Stomach (tissue), 8 donors: ENCODE results near the gene SMIM45.

Experiments
- DNase-seq, 2 donors: peaks; one replicate each; pipeline versions ENCODE4 v3.0.0 to v3.0.0-alpha.2; 2013 to 2019
- H3K27ac ChIP-seq, 5 donors: fragments of 200-600 bp in 4 of 5; sonication (generic) in 4 of 5; one replicate each; pipeline ENCODE4 v1.5.1; 2013 to 2019; ENCODE audit warnings: mild to moderate bottlenecking in 1 of 5, moderate library complexity in 1 of 5
- H3K27me3 ChIP-seq, 3 donors: fragments of 200-600 bp; sonication (generic); one replicate each; pipeline ENCODE4 v1.5.1; 2017 to 2019; ENCODE audit warnings: mixed run types in 1 of 3
- H3K36me3 ChIP-seq, 4 donors: fragments of 200-600 bp; sonication (generic); 1 replicate in 3 of 4; 2 replicates in 1 of 4; pipeline ENCODE4 v1.5.1; 2016 to 2019
- H3K4me1 ChIP-seq, 4 donors: fragments of 200-600 bp; sonication (generic); one replicate each; pipeline ENCODE4 v1.5.1; 2016 to 2019
- H3K4me3 ChIP-seq, 4 donors: fragments of 200-600 bp; sonication (generic) in 3 of 4; one replicate each; pipeline ENCODE4 v1.5.1; 2016 to 2019; ENCODE audit warnings: mild to moderate bottlenecking in 1 of 4
- H3K9me3 ChIP-seq, 4 donors: fragments of 200-600 bp; sonication (generic); one replicate each; pipeline ENCODE4 v1.5.1; 2016 to 2019
- EP300 ChIP-seq: sonication (generic); formaldehyde crosslinking; IDR thresholded peaks from one replicate; pipeline ENCODE4 v1.6.1; 2017; ENCODE audit warnings: antibody characterized with exemption
- POLR2A ChIP-seq, 4 donors: fragments of 450-650 bp; IDR thresholded peaks; one replicate each; pipeline ENCODE4 v1.6.1; 2016; ENCODE audit warnings: antibody characterized with exemption in 4 of 4, control low read depth in 2 of 4, mild to moderate bottlenecking in 1 of 4, moderate library complexity in 1 of 4
- POLR2AphosphoS5 ChIP-seq, 3 donors: sonication (generic); formaldehyde crosslinking; IDR thresholded peaks; one replicate each; pipeline ENCODE4 v1.6.1; 2016; ENCODE audit warnings: antibody characterized with exemption in 3 of 3
- WGBS, 5 donors: extraction: QIAGEN DNeasy Blood & Tissue Kit in 3 of 5; methylation state at CpG; one replicate each; pipeline versions ENCODE4 v1.1.5 to v1.1.7; 2013 to 2018; 5-methylcytosine and 5-hydroxymethylcytosine counted together
- intact Hi-C: fragments of 100-400 bp; cut with DNase I; formaldehyde crosslinking; loops from one replicate; pipeline ENCODE4 v1.15.1; 2023; ENCODE audit warnings: low total_unique reads
- TF ChIP-seq, protein P1 (sequence below), 7 experiments: fragments of 450-650 bp in 4 of 7; fragments of 200-600 bp in 3 of 7; sonication (generic) in 3 of 7; IDR thresholded peaks; one replicate each; pipeline ENCODE4 v1.5.1; 2016 to 2019; ENCODE audit warnings: antibody characterized with exemption in 7 of 7, control low read depth in 2 of 7, mild to moderate bottlenecking in 1 of 7
- donor health status: healthy with polysubstance abuse.
- donor health status: Bipolar disorder and iron deficiency.
- donor health status: healthy.

The SMIM45 gene

DNA sequence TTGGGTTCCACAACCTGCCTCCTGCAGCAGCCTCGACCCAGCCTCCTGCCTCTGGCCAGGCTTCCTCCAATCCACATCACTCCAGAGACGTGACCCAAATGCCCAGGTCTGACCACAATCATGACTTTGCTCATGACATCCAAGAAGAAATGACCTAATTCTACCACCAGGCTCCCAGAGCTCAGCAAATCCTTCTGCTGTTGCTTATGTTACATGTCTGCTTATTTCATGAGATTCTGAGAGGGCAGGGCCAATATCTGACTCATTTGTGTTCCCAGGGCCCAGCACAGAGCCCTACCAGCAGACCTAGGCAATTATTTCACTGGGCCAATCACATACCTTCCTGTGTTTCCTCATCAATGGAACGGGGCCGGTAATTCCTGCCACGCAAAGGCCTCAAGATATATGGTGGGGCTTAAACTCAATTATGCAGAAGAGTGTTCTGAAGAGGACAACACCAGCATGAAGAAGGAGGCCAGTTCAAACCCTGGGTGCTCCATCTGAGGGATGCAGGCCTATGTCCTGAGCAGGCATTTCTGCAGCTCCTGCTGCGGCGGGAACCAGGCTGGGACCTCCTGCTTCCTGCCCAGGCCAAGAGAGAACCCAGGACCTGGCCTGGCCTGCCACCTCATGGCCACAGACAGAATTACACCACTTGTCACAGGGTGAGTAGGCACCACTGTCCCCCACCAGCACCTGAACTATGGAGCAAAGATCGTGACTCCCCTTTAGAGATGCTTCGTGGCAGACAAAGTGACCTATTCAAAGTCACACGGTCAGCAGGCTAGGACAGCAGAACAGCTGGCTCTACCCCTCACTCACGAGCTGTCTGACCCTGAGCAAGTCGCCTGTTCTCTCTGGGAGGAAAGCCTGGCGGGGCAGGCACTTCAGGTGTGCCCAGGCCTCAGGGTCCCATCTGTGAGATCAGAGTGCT is 10.9 kb upstream of the SMIM45 start:
- peak overlapping the region; percentile 79 to 91 (median 80) for H3K27ac ChIP-seq
- no peaks in the 10 kb centered on the region for H3K27me3 ChIP-seq
- H3K4me1 ChIP-seq: peaks cover 20 to 48% (median 40%) of the 10 kb centered on the region in 4 donors
- 27 to 47% (median 36%) methylated on average over 11 to 13 of the region's 13 CpGs for WGBS, 5 donors
- H3K9me3 ChIP-seq: no peaks in the 10 kb centered on the region
- peak; percentile 91 to 95 for DNase-seq
- H3K36me3 ChIP-seq: no peaks in the 10 kb centered on the region
- intact Hi-C loops: loop anchor here (5.0 kb wide), 1 partner anchor 119 kb away; no protein-coding TSS in a partner anchor
- no peak overlapping the region for H3K4me3 ChIP-seq
- TF ChIP-seq, protein P1, sequence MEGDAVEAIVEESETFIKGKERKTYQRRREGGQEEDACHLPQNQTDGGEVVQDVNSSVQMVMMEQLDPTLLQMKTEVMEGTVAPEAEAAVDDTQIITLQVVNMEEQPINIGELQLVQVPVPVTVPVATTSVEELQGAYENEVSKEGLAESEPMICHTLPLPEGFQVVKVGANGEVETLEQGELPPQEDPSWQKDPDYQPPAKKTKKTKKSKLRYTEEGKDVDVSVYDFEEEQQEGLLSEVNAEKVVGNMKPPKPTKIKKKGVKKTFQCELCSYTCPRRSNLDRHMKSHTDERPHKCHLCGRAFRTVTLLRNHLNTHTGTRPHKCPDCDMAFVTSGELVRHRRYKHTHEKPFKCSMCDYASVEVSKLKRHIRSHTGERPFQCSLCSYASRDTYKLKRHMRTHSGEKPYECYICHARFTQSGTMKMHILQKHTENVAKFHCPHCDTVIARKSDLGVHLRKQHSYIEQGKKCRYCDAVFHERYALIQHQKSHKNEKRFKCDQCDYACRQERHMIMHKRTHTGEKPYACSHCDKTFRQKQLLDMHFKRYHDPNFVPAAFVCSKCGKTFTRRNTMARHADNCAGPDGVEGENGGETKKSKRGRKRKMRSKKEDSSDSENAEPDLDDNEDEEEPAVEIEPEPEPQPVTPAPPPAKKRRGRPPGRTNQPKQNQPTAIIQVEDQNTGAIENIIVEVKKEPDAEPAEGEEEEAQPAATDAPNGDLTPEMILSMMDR (IDR thresholded peaks at IDR 0.05): peak in 6 of 7 experiments; percentile 77 to 99 (median 95)
- TF ChIP-seq EP300 (no peak), POLR2AphosphoS5 (IDR thresholded peaks at IDR 0.05) (peak; percentile 18 to 48 (median 27))

DNA sequence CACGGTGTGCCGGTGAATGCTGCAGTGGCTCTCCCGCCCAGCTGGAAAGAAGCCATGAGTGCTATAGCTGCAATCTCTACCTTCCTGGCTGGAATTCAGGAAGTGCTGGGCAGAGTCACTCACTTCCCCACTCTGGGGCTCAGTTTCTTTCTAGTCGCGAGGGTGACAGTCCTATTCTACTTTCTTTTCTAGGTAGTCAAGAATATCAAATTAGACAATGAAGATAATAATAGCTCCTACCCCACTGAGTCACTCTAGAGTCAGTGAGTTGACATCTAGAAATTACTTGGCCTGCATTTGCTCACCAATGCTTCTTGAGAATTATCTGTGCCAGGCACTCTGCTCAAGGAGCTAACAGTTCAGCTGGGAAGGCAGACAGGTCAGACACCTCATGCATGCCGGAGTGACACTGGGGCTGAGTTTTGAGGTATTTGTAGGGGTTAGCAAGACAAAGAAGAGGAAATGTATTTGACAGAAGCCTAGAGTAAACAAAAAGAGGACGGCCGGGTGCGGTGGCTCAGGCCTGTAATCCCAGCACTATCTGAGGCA is 8.2 kb upstream of the SMIM45 start:
- WGBS, 5 donors: 21 to 48% (median 39%) methylated on average over 9 of the region's 9 CpGs
- H3K4me1 ChIP-seq: peaks cover 27 to 62% (median 51%) of the 10 kb centered on the region in 4 donors
- H3K27ac ChIP-seq: peak overlapping the region in 1 of 5 donors; percentile 39
- H3K27me3 ChIP-seq: no peaks in the 10 kb centered on the region
- TF ChIP-seq POLR2A (IDR thresholded peaks at IDR 0.05): no peak
- TF ChIP-seq POLR2AphosphoS5 (IDR thresholded peaks at IDR 0.05): no peak
- TF ChIP-seq, protein P1 (IDR thresholded peaks at IDR 0.05): no peak
- TF ChIP-seq EP300: no peak
- no peaks in the 10 kb centered on the region for H3K36me3 ChIP-seq
- peak in 1 of 2 donors; percentile 77 for DNase-seq
- no peak overlapping the region for H3K4me3 ChIP-seq
- intact Hi-C loops: loop anchor here (5.0 kb wide), 1 partner anchor 121 kb away; no protein-coding TSS in a partner anchor
- no peaks in the 10 kb centered on the region for H3K9me3 ChIP-seq

GRCh38 chr22:41946629-41947423 is 5.1 kb upstream of the SMIM45 start, which contains the start of gene CENPM:
Gene CENPM, minus strand, starts transcription at chr22:41947152. Its CDS starts 76 bp downstream, at chr22:41947076.
- WGBS, 5 donors: 1 to 2% (median 2%) methylated on average over 39 to 56 of the region's 56 CpGs
- Histone ChIP-seq H3K4me1 (peaks cover 13 to 35% (median 27%) of the 10 kb centered on the region in 4 donors), H3K27me3 (peaks cover 0 to 6% (median 0%) of the 10 kb centered on the region in 3 donors), H3K27ac (peak within 1 kb of the TSS; percentile 45 to 79 (median 72)), H3K9me3 (no peaks in the 10 kb centered on the region), H3K36me3 (no peaks in the 10 kb centered on the region), H3K4me3 (peak within 1 kb of the TSS; percentile 67 to 88 (median 76))
- intact Hi-C loops: no loop called here
- peak; percentile 92 to 98 for DNase-seq
- TF ChIP-seq POLR2A (IDR thresholded peaks at IDR 0.05) (no peak), EP300 (no peak), POLR2AphosphoS5 (IDR thresholded peaks at IDR 0.05) (no peak)
- TF ChIP-seq, protein P1 (IDR thresholded peaks at IDR 0.05): no peak
